H1 (cell line): ENCODE results near the gene DSCAM. TPM values are rescaled to one million over a fixed set of nuclear protein-coding genes. Genes with fewer than 3 reads are reported as not detected.

ENCODE experiments used
- TAF7 ChIP-seq: optimal IDR thresholded peaks from 2 replicates; pipeline ENCODE3; 2011; ENCODE audit warnings: low read depth, mild to moderate bottlenecking, inconsistent platforms, low read length, moderate library complexity, borderline replicate concordance
- polyA plus RNA-seq, 7 experiments: library from polyadenylated mRNA; depleted of rRNA in 3 of 7; stranded (reverse) in 5 of 7; unstranded in 2 of 7; fragments of >200 nt in 5 of 7; fragments of 200-250 nt in 2 of 7; gene quantifications; 1 replicate in 5 of 7; 2 replicates in 1 of 7; 4 replicates in 1 of 7; pipeline versions ENCODE4 v1.2.1 to v1.2.3, GENCODE V29; 2011 to 2013; ENCODE audit warnings: missing spikeins in 2 of 7, mixed read lengths in 2 of 7
- total RNA-seq: library from RNA; stranded (reverse); fragmentation: NEBNext Ultra II Directional; extraction: Animal tissue kit (Norgen Biotek cat#: 25700); gene quantifications from 2 replicates; pipeline ENCODE4 v1.2.1, GENCODE V29; 2021

Gene DSCAM
- total and polyA plus RNA-seq, 2 of the 8 experiments (the other 6 are each of a cell fraction or from before 2014, with no cell fraction given) = 0.02 to 0.15 TPM

- TF ChIP-seq TAF7 = no peak
These were observed 49.5 kb downstream of the DSCAM start (continued) for GRCh38 chr21:40797410-40797809.
